ENCODE results near the gene GPD2. TPM values are rescaled to one million over a fixed set of nuclear protein-coding genes. Genes with fewer than 3 reads are reported as not detected.

The GPD2 gene
- total RNA-seq, 4 donors from 2014 or later = 38.7 to 62.9 (median 40.7) TPM

- DNase-seq (ENCODE audit: low spot score) = no peak
- no peak for TF ChIP-seq CTCF (IDR thresholded peaks at IDR 0.05)
- no peak for ATAC-seq (ENCODE audit: low FRiP score)
These were observed 125.1 kb downstream of the GPD2 start for GRCh38 chr2:156561326-156561725.

DNA sequence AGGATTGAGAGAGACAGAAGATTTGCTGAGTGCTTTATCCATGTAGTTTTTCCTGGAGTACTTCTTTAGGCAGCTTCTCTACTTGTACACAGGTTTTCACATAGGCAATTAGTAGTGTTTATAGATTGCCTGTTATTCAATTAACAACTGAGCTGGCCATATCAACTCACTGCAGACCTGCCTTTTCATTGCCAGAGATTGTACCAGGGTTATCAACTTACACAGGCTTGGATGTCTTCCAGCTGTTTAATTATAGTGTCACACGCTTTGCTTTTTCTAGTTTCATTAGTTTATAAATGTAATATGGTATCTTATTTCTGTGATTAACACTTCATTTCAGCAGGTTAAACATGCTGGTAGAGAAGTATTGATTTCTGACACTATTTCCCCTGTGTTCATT is 125.9 kb downstream of the GPD2 start:
- ATAC-seq (ENCODE audit: low FRiP score) = no peak
- DNase-seq (ENCODE audit: low spot score) = no peak
- TF ChIP-seq CTCF (IDR thresholded peaks at IDR 0.05) = no peak

- DNase-seq (ENCODE audit: low spot score) = no peak
- no peak for ATAC-seq (ENCODE audit: low FRiP score)
- no peak for TF ChIP-seq CTCF (IDR thresholded peaks at IDR 0.05)
These were observed 128.0 kb downstream of the GPD2 start for GRCh38 chr2:156563994-156564753.

DNA sequence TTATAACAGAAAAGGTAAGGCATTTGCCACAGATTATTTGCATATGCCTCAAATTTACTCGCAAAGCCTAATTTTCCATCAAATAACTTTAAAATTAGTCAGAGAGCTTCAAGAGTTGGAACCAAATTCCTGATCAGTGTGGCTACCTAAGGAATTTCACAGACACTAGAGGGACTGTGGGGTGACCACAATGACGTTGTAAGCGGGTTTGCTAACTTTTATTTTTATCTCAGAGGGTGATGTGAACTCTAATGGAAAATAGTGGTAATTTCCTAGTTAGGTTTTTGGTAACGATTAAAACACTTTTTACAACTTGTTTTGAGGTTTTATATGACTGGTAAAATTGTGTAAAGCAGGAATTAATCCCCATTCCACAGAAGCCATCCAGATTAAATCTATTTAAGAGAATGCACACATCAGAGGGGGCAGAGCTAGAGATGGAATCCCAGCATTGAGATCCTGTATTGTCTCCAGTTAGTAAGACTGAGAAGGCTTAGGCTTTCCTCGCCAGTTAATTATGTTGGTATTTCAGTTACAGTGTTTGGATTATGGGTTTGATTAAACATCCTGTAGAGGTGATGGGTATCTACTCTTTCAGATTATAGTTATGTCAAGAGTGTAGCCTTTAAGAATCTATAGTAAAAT is 129.0 kb downstream of the GPD2 start:
- ATAC-seq (ENCODE audit: low FRiP score) = no peak
- TF ChIP-seq CTCF (IDR thresholded peaks at IDR 0.05) = no peak
- no peak for DNase-seq (ENCODE audit: low spot score)

DNA sequence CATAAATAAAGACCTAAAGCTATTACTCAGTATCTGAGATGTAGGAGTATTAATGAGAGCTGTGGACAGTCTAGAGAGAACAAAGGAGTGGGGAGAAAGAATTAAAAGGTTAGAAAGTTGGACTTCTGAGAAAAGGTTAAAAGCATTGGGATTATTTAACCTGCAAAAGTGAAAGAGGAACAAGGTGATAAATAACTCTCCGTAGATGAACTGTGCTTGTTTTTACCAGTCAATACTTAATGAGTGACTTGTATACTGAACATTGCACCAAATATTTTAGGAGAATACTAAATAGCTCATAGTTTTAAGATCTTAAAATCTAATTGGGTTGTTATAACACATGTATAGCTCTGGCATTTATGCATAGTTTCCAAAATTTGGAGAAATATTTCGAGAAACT is 137.5 kb downstream of the GPD2 start:
- no peak for TF ChIP-seq CTCF (IDR thresholded peaks at IDR 0.05)
- ATAC-seq (ENCODE audit: low FRiP score) (no peak), DNase-seq (ENCODE audit: low spot score) (no peak)

- ATAC-seq (ENCODE audit: low FRiP score) = no peak
- TF ChIP-seq CTCF (IDR thresholded peaks at IDR 0.05) = no peak
- no peak for DNase-seq (ENCODE audit: low spot score)
These were observed 137.9 kb downstream of the GPD2 start for GRCh38 chr2:156574112-156574511.

DNA sequence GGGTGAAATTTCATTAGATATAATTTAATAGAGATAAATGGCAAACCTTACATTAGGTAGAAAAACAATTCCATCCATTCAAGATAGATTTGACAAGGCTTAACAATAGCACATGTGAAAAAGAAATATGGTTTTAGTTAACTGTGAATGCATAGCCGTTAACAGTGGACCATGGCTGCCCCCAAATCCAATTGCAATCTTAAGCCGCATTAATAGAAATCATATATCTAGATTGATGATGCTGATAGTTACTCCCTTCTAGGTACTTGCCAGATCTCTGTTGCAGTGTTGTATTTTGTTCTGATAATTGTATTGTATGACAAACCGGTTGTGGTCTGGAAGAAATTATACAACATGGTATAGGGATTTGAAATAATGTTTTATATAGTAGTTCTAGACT is 139.8 kb downstream of the GPD2 start:
- no peak for TF ChIP-seq CTCF (IDR thresholded peaks at IDR 0.05)
- DNase-seq (ENCODE audit: low spot score) = no peak
- ATAC-seq (ENCODE audit: low FRiP score) = no peak

Measured in omental fat pad (tissue), 4 donors.